GM18526 (cell line): Measurements from ENCODE around the gene NEU1.

ENCODE experiments used
- POLR2A ChIP-seq: IDR thresholded peaks from 3 replicates; pipeline ENCODE4 v1.6.1; 2011; ENCODE audit not compliant: insufficient read length; ENCODE audit errors: extremely low read depth

The NEU1 gene

GRCh38 chr6:31834367-31835250 lies 28.0 kb downstream of the NEU1 start:
- peak; percentile 99 for TF ChIP-seq POLR2A

DNA sequence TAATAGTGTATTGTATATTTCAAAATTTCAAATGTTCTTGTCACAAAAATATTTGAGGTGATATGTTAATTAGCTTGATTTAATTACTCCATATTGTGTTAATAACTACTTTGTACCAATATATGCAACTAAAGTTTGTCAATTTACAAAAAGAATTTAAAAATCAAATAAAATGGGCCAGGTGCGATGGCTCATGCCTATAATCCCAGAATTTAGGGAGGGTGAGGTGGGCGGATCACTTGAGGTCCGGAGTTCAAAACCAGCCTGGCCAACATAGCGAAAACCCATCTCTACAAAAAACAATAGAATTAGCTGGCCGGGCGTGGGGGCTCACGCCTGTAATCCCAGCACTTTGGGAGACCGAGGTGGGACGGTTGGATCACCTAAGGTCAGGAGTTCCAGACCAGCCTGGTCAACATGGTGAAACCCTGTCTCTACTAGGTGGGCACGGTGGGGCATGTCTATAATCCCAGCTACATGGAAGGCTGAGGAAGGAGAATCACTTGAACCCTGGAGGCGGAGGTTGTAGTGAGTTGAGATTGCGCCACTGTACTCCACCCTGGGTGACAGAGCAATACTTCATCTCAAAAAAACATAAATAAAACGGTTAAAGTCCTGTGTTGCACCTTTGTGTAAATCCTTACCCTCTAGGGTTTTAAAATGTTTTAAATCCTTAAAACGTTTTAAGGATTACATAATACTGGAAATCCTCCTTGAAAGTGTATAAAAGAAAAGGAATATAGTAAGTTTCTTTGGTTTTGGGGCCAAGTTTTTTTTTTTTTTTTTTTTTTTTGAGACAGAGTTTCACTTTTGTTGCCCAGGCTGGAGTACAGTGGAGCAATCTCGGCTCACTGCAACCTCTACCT lies 31.0 kb downstream of the NEU1 start:
- TF ChIP-seq POLR2A: no peak

DNA sequence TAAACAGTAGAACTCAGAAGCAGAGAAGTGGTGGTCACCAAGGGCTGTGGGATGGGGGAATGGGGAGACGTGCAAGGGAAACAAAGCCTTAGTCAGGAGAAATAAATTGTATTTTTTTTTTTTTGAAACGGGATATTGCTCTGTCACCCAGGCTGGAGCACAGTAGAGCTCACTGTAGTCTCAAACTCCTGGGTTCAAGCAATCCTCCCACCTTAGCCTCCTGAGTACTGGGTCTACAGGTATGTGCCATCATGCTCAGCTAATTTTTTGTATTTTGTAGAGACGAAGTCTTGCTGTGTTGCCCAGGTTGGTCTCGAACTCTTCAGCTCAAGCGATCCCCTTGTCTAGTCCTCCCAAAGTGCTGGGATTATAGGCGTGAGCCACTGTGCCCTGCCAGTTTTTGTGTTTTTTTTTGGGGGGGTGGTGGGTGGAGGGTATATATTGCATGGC lies 31.7 kb downstream of the NEU1 start:
- no peak for TF ChIP-seq POLR2A

GRCh38 chr6:31829633-31830283 lies 32.9 kb downstream of the NEU1 start:
- TF ChIP-seq POLR2A: no peak

GRCh38 chr6:31827286-31828079 lies 35.1 kb downstream of the NEU1 start, which contains the start of gene HSPA1B:
TSS of gene HSPA1B (plus strand) at chr6:31827738. CDS start at chr6:31827951, 213 bp downstream.
- TF ChIP-seq POLR2A: peak; percentile 99

DNA sequence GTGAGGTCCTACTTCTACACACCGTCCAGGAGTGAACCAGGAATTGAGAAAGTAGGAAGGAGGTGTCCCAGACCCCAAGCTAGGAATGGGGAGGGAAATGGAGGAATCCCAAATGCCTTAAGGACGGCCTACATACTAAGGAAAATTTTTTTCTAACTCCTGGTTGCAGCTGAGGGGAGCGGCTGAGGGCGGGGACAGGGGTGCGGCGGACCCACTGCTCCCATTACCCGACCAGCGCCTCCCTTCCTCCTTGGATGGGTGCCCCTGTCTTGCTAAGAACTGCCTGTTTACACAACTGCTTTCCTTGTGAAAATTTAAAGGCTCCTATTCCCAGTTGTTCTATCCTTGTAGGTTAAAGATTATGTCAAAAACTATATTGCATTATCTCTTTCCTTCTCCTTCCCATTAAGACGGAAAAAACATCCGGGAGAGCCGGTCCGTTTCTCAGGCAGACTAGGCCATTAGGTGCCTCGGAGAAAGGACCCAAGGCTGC lies 35.8 kb downstream of the NEU1 start:
- TF ChIP-seq POLR2A: peak; percentile 44

- no peak for TF ChIP-seq POLR2A
Measured at GRCh38 chr6:31825553-31825952, 37.1 kb downstream of the NEU1 start.

GRCh38 chr6:31822036-31822821 lies 40.4 kb downstream of the NEU1 start:
- TF ChIP-seq POLR2A: no peak

GRCh38 chr6:31821301-31822035 lies 41.2 kb downstream of the NEU1 start:
- peak; percentile 72 for TF ChIP-seq POLR2A

DNA sequence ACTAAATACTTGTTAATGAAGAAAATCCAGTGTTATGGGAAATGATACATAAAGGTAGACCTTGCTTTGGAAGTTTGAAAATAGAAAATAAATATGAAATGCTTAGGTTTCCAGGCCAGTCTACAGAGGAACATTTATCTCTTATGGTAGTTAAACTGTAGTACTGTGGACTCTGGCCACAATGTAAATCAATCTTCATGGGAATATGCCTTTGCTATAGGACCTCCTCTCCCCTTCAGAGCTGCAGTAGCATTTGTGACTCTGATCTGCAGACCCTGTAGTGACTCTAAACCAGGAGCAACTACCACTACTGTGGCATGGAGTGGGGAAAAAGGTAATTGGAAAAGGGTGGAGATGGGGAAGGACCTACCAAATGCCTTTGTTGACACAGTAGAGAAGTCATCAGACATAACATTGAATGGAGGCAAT lies 42.7 kb downstream of the NEU1 start:
- no peak for TF ChIP-seq POLR2A

- TF ChIP-seq POLR2A: peak; percentile 80
Measured at GRCh38 chr6:31815025-31815838, 47.4 kb downstream of the NEU1 start, which contains the start of the genes HSPA1A and HSPA1L. TSS of gene HSPA1A (plus strand) at chr6:31815543. CDS start at chr6:31815757, 214 bp downstream. TSS of gene HSPA1L (minus strand) at chr6:31815283. CDS start at chr6:31811972, 3,311 bp downstream.

DNA sequence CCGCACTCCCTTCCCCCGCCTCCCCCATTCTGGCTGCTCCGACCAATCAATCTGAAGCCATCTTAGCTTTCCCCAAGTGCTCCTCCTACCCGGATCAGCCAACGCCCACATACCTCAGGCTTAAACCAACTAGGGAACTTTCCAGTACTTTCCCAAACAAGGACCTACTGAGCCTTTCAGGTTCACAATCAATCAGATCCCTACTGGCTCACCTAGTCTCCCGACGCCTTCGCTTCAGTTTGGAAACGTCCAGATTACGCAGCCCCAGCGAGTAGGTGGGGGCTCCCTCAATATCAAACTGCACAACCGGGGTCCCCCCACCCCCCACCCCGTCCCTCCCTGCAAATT lies 48.0 kb downstream of the NEU1 start:
- no peak for TF ChIP-seq POLR2A
